ENCODE measurements around the gene SLC44A4.
"Not testable (repeated sequence)": the region's sequence is repeated elsewhere in the genome, so short reads cannot be mapped to it uniquely, and the experiment has no call there.

Gene SLC44A4

DNA sequence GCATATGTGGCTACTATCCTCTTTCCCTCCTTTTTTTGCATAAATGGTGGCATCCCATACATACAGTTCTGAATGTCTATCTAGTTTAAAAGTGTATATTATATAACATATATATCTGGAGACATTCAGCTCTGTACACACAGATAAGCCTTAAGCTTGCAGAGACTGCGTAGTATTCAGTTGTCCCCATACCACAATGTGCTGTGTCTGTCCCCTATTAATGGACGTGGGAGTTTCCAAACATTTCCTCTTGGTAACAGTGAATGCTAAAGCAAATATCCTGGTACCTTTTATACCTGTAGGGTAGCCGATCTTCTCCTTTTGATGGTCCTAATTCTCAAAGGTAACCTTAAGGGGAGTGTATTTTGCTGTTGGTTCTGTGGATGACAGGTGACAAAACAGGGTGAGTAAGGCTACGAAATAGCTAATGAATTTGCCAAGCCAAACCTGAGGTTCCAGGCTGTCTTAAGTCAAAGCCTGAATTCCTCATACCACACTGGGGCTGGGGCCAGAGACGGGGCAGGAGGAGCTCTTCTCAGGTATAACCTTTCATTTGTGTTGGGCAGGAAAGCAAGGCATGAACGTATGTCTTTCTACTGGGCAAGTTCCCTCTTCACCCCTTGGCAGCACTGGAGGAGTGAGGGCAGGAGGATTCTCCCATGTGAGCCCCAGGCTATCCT is 41.0 kb upstream of the SLC44A4 start:
- no peak for DNase-seq (ENCODE audit: low read depth)
- no peak overlapping the region for H3K4me3 ChIP-seq (replicated peaks; ENCODE audit: low read depth, low read length)
- TF ChIP-seq CTCF (IDR thresholded peaks at IDR 0.05; ENCODE audit: low read length, missing control alignments), result no peak

GRCh38 chr6:31918069-31918720 is 39.4 kb upstream of the SLC44A4 start:
- H3K4me3 ChIP-seq (replicated peaks; ENCODE audit: low read depth, low read length), result no peak overlapping the region
- TF ChIP-seq CTCF (IDR thresholded peaks at IDR 0.05; ENCODE audit: low read length, missing control alignments), result no peak
- DNase-seq (ENCODE audit: low read depth), result peak; percentile 18

DNA sequence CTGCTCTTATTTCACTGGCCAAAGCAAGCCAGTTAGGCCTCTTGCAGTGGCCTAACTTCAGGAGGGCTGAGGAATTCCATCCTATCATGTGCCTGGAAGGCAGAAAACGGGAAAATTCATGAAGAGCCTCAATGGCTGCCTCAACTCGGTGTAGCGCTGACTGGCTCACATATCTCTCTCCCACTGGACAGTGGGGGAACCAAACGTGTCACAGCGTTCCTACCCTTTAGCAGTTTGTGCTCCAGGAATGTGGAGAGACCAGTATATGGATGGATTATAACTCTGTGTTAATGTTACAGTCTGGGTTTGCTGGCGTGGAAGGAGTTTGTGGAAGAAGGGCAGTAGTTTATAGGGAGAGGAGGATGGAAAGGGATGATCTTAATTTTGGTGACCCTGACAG is 37.0 kb upstream of the SLC44A4 start:
- no peak for DNase-seq (ENCODE audit: low read depth)
- no peak overlapping the region for H3K4me3 ChIP-seq (replicated peaks; ENCODE audit: low read depth, low read length)
- no peak for TF ChIP-seq CTCF (IDR thresholded peaks at IDR 0.05; ENCODE audit: low read length, missing control alignments)

GRCh38 chr6:31915351-31915750 is 36.6 kb upstream of the SLC44A4 start:
- no peak for TF ChIP-seq CTCF (IDR thresholded peaks at IDR 0.05; ENCODE audit: low read length, missing control alignments)
- H3K4me3 ChIP-seq (replicated peaks; ENCODE audit: low read depth, low read length), result no peak overlapping the region
- DNase-seq (ENCODE audit: low read depth), result no peak

DNA sequence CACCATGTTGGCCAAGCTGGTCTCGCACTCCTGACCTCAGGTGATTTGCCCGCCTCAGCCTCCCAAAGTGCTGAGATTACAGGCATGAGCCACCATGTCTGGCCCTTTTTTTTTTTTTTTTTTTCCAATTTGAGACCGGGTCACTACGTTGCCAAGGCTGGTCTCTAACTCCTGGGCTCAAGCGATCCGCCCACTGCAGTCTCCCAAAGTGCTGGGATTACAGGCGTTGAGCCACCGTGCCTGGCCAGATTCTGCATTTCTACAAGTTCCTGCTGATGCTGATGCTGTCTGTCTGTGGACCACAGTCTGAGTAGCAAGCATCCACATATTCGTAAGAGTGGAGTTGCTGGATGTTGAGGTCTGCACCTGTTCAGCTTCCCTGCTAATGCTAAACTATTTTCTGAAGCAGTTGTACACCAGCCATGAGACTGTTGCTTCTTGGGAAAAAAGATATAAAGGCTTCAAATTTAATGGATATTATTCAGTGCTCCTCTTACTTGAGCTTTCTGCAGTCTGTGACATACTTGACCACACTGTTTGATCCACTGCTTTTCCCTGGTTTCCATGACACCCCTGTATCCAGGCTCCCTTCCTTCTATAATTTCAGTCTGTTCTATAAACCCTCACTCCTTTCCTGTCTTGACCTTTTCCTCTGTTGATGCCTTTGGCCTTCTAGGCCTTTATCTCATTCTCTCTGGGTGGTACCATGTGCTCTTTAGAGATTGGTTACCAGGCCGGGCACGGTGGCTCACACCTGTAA is 33.2 kb upstream of the SLC44A4 start:
- no peak for TF ChIP-seq CTCF (IDR thresholded peaks at IDR 0.05; ENCODE audit: low read length, missing control alignments)
- no peak for DNase-seq (ENCODE audit: low read depth)
- no peak overlapping the region for H3K4me3 ChIP-seq (replicated peaks; ENCODE audit: low read depth, low read length)

- not testable (repeated sequence) for H3K4me3 ChIP-seq (replicated peaks; ENCODE audit: low read depth, low read length); DNase-seq (ENCODE audit: low read depth)
Observed at GRCh38 chr6:31909298-31909697, 30.5 kb upstream of the SLC44A4 start.

GRCh38 chr6:31908791-31909190 is 30.0 kb upstream of the SLC44A4 start:
- peak; percentile 50 for DNase-seq (ENCODE audit: low read depth)
- no peak for TF ChIP-seq CTCF (IDR thresholded peaks at IDR 0.05; ENCODE audit: low read length, missing control alignments)
- no peak overlapping the region for H3K4me3 ChIP-seq (replicated peaks; ENCODE audit: low read depth, low read length)

- not testable (repeated sequence) for H3K4me3 ChIP-seq (replicated peaks; ENCODE audit: low read depth, low read length)
Observed at GRCh38 chr6:31908255-31908654, 29.5 kb upstream of the SLC44A4 start.

More at GRCh38 chr6:31908255-31908654, 29.5 kb upstream of the SLC44A4 start:
- DNase-seq (ENCODE audit: low read depth), result not testable (repeated sequence)
